ENCODE data around the gene AKAP8. TPM values are rescaled to one million over a fixed set of nuclear protein-coding genes. Genes with fewer than 3 reads are reported as not detected.
"Not testable (repeated sequence)": the region's sequence is repeated elsewhere in the genome, so short reads cannot be mapped to it uniquely, and the experiment has no call there.

Gene AKAP8
- total RNA-seq, 6 donors from 2014 or later, result 28.1 to 117 (median 41.3) TPM

GRCh38 chr19:15358918-15359317 is 20.7 kb downstream of the AKAP8 start:
- DNase-seq (no peak), ATAC-seq (ENCODE audit: low FRiP score in 2 of 2) (no peak)
- WGBS, 2 donors, result 81 to 83% methylated on average over 3 of the region's 3 CpGs
- H3K4me3 ChIP-seq, result no peak overlapping the region
- H3K9me3 ChIP-seq, result no peaks in the 10 kb centered on the region
- H3K27ac ChIP-seq, result peak overlapping the region in 1 of 4 donors; percentile 10
- no peak for TF ChIP-seq EP300 (IDR thresholded peaks at IDR 0.05)
- TF ChIP-seq POLR2AphosphoS5 (IDR thresholded peaks at IDR 0.05), result no peak
- no peak for TF ChIP-seq POLR2A (IDR thresholded peaks at IDR 0.05)
- TF ChIP-seq CTCF (IDR thresholded peaks at IDR 0.05), result no peak
- no peaks in the 10 kb centered on the region for H3K27me3 ChIP-seq
- H3K36me3 ChIP-seq, result peaks cover 47 to 84% (median 72%) of the 10 kb centered on the region in 4 donors
- peaks cover 0 to 7% (median 0%) of the 10 kb centered on the region in 4 donors for H3K4me1 ChIP-seq

- WGBS, 2 donors, result 98 to 100% methylated on average over 1 to 4 of the region's 4 CpGs
- ATAC-seq (ENCODE audit: low FRiP score in 2 of 2) (no peak), DNase-seq (no peak)
- no peaks in the 10 kb centered on the region for H3K9me3 ChIP-seq
- no peak overlapping the region for H3K27ac ChIP-seq
- no peaks in the 10 kb centered on the region for H3K27me3 ChIP-seq
- no peak overlapping the region for H3K4me3 ChIP-seq
- peaks cover 0 to 7% (median 0%) of the 10 kb centered on the region in 4 donors for H3K4me1 ChIP-seq
- no peak for TF ChIP-seq POLR2A (IDR thresholded peaks at IDR 0.05)
- TF ChIP-seq POLR2AphosphoS5 (IDR thresholded peaks at IDR 0.05), result no peak
- no peak for TF ChIP-seq EP300 (IDR thresholded peaks at IDR 0.05)
- no peak for TF ChIP-seq CTCF (IDR thresholded peaks at IDR 0.05)
- peaks cover 47 to 90% (median 75%) of the 10 kb centered on the region in 4 donors for H3K36me3 ChIP-seq
Measured at GRCh38 chr19:15357906-15358305, 21.7 kb downstream of the AKAP8 start.

- peak in 1 of 2 donors; percentile 60 for DNase-seq
- H3K36me3 ChIP-seq, result peaks cover 35 to 72% (median 56%) of the 10 kb centered on the region in 4 donors
- WGBS, 2 donors, result 86 to 87% methylated on average over 27 of the region's 27 CpGs
- ATAC-seq (ENCODE audit: low FRiP score in 2 of 2), result no peak
- no peaks in the 10 kb centered on the region for H3K9me3 ChIP-seq
- no peak overlapping the region for H3K27ac ChIP-seq
- TF ChIP-seq POLR2A (IDR thresholded peaks at IDR 0.05), result no peak
- no peak for TF ChIP-seq POLR2AphosphoS5 (IDR thresholded peaks at IDR 0.05)
- TF ChIP-seq EP300 (IDR thresholded peaks at IDR 0.05), result no peak
- no peak for TF ChIP-seq CTCF (IDR thresholded peaks at IDR 0.05)
- no peak overlapping the region for H3K4me3 ChIP-seq
- no peaks in the 10 kb centered on the region for H3K27me3 ChIP-seq
- no peaks in the 10 kb centered on the region for H3K4me1 ChIP-seq
Measured at GRCh38 chr19:15354566-15355296, 24.9 kb downstream of the AKAP8 start.

GRCh38 chr19:15353908-15354307 is 25.7 kb downstream of the AKAP8 start:
- no peaks in the 10 kb centered on the region for H3K27me3 ChIP-seq
- H3K4me1 ChIP-seq, result no peaks in the 10 kb centered on the region
- TF ChIP-seq POLR2AphosphoS5 (IDR thresholded peaks at IDR 0.05), result no peak
- ATAC-seq (ENCODE audit: low FRiP score in 2 of 2) (no peak), DNase-seq (no peak)
- peaks cover 32 to 64% (median 49%) of the 10 kb centered on the region in 4 donors for H3K36me3 ChIP-seq
- no peaks in the 10 kb centered on the region for H3K9me3 ChIP-seq
- WGBS, 2 donors, result 67 to 93% methylated on average over 4 of the region's 4 CpGs
- no peak overlapping the region for H3K27ac ChIP-seq
- H3K4me3 ChIP-seq, result no peak overlapping the region

GRCh38 chr19:15352535-15352934 is 27.1 kb downstream of the AKAP8 start:
- H3K9me3 ChIP-seq; ATAC-seq (ENCODE audit: low FRiP score in 2 of 2); H3K4me1 ChIP-seq; H3K4me3 ChIP-seq; H3K27ac ChIP-seq; DNase-seq; H3K27me3 ChIP-seq: not testable (repeated sequence)
- H3K36me3 ChIP-seq, result peaks cover 20 to 50% (median 37%) of the 10 kb centered on the region in 4 donors
- 93 to 95% methylated on average over 8 of the region's 8 CpGs for WGBS, 2 donors

- H3K4me3 ChIP-seq; H3K4me1 ChIP-seq; H3K9me3 ChIP-seq; H3K27me3 ChIP-seq; ATAC-seq (ENCODE audit: low FRiP score in 2 of 2); DNase-seq; H3K27ac ChIP-seq: not testable (repeated sequence)
- 92 to 96% methylated on average over 11 of the region's 11 CpGs for WGBS, 2 donors
- H3K36me3 ChIP-seq, result peaks cover 0 to 21% (median 0%) of the 10 kb centered on the region in 4 donors
Measured at GRCh38 chr19:15341328-15341727, 38.3 kb downstream of the AKAP8 start.
